ENCODE results near the gene DGKB. TPM values are rescaled to one million over a fixed set of nuclear protein-coding genes. Genes with fewer than 3 reads are reported as not detected.

DGKB gene
- total RNA-seq, 1 experiment from 2014 or later: 1.9 TPM

GRCh38 chr7:14115701-14116100 is 786.9 kb downstream of the DGKB start (continued):
- TF ChIP-seq ZNF532 (CRISPR knock-in tag; IDR thresholded peaks at IDR 0.05; ENCODE audit: borderline replicate concordance) (no peak), CREM (CRISPR knock-in tag; IDR thresholded peaks at IDR 0.05) (no peak), ATF1 (CRISPR knock-in tag; IDR thresholded peaks at IDR 0.05) (no peak), ATF6 (CRISPR knock-in tag; IDR thresholded peaks at IDR 0.05) (no peak), ZNF396 (CRISPR knock-in tag; IDR thresholded peaks at IDR 0.05; ENCODE audit: borderline replicate concordance) (no peak), MAX (CRISPR knock-in tag; IDR thresholded peaks at IDR 0.05) (no peak), GTF2I (CRISPR knock-in tag; conservative IDR thresholded peaks at IDR 0.05) (no peak), TEAD1 (CRISPR knock-in tag; IDR thresholded peaks at IDR 0.05) (no peak), JAZF1 (CRISPR knock-in tag; IDR thresholded peaks at IDR 0.05) (no peak), TEAD4 (CRISPR knock-in tag; IDR thresholded peaks at IDR 0.05) (no peak), SMAD3 (CRISPR knock-in tag; IDR thresholded peaks at IDR 0.05; ENCODE audit: borderline replicate concordance) (no peak), CREB1 (CRISPR knock-in tag; IDR thresholded peaks at IDR 0.05) (no peak)

- H3K27ac Mint-ChIP-seq: no peak overlapping the region
- POLR2A ChIA-PET: no interaction called here
Observed at GRCh38 chr7:14104861-14105260, 797.7 kb downstream of the DGKB start.

More at GRCh38 chr7:14104861-14105260, 797.7 kb downstream of the DGKB start:
- peaks cover 10% of the 10 kb centered on the region for H3K36me3 Mint-ChIP-seq
- TF ChIP-seq PREB (CRISPR knock-in tag; IDR thresholded peaks at IDR 0.05; ENCODE audit: borderline replicate concordance): no peak
- TF ChIP-seq NFE2L1 (CRISPR knock-in tag; IDR thresholded peaks at IDR 0.05): no peak
- no peak for TF ChIP-seq FOXP4 (CRISPR knock-in tag; IDR thresholded peaks at IDR 0.05)
- no peak for TF ChIP-seq ZBTB21 (CRISPR knock-in tag; IDR thresholded peaks at IDR 0.05; ENCODE audit: borderline replicate concordance)
- TF ChIP-seq AFF4 (CRISPR knock-in tag; IDR thresholded peaks at IDR 0.05; ENCODE audit: borderline replicate concordance): no peak
- H3K9me3 Mint-ChIP-seq: peaks cover 17% of the 10 kb centered on the region
- H3K4me3 Mint-ChIP-seq: no peak overlapping the region
- H3K27me3 Mint-ChIP-seq (ENCODE audit: low read depth): no peaks in the 10 kb centered on the region
- peaks cover 5% of the 10 kb centered on the region; the same call in 1 of the 2 replicates for H3K4me1 Mint-ChIP-seq
- DNase-seq (ENCODE audit: low spot score): no peak
- no peak for ATAC-seq
- CTCF ChIA-PET: no interaction called here
